T-cell (primary cell): ENCODE measurements around the gene XPO5. TPM values are rescaled to one million over a fixed set of nuclear protein-coding genes. Genes with fewer than 3 reads are reported as not detected.

ENCODE experiments used
- ATAC-seq, 4 experiments: fragments of 200-7000 bp in 3 of 4; fragments of 150-1000 bp in 1 of 4; cut with Tn5 transposase; replicated peaks in 1 of 4; 1 replicate in 3 of 4; 2 replicates in 1 of 4; pipeline ENCODE4 v1.10.0; 2021; ENCODE audit warnings: moderate library complexity in 3 of 4, mild to moderate bottlenecking in 2 of 4, moderate number of reproducible peaks in 1 of 4
- CTCF ChIA-PET, 2 donors: fragments of 300-600 bp; sonication (Branson Sonifier 250); formaldehyde crosslinking; loops; one replicate each; lab custom pipeline; 2022; ENCODE audit warnings: antibody characterized with exemption in 2 of 2; lab: Charles Lee
- POLR2A ChIA-PET, 2 donors: fragments of 300-600 bp; sonication (Branson Sonifier 250); formaldehyde crosslinking; loops; one replicate each; lab custom pipeline; 2022; ENCODE audit warnings: antibody characterized with exemption in 2 of 2; lab: Charles Lee
- DNase-seq, 35 experiments: peaks; one replicate each; pipeline versions ENCODE4 v3.0.0 to v3.0.0-alpha.2; 2013 to 2023
- H3K27ac ChIP-seq: one replicate; pipeline ENCODE4 v1.5.1; 2013; ENCODE audit warnings: low read length
- H3K27me3 ChIP-seq, 2 experiments: replicated peaks in 1 of 2; 1 replicate in 1 of 2; 2 replicates in 1 of 2; pipeline versions ENCODE4 v1.6.1 to v1.7.0; 2013; ENCODE audit warnings: low read length in 1 of 2, mixed read lengths in 1 of 2; ENCODE audit not compliant: control insufficient read depth in 2 of 2, insufficient read depth in 2 of 2; ENCODE audit errors: extremely low read depth in 1 of 2
- H3K36me3 ChIP-seq, 2 donors: 1 replicate in 1 of 2; 2 replicates in 1 of 2; pipeline versions ENCODE4 v1.6.1 to v1.7.0; 2013; ENCODE audit warnings: low read length in 1 of 2; ENCODE audit not compliant: control insufficient read depth in 2 of 2, insufficient read depth in 1 of 2; ENCODE audit errors: extremely low read depth in 1 of 2
- H3K4me1 ChIP-seq, 2 experiments: 1 replicate in 1 of 2; 2 replicates in 1 of 2; pipeline versions ENCODE4 v1.6.1 to v1.7.0; 2013; ENCODE audit warnings: low read length in 2 of 2, mixed read lengths in 1 of 2; ENCODE audit not compliant: insufficient read depth in 2 of 2, control insufficient read depth in 1 of 2; ENCODE audit errors: extremely low read depth in 1 of 2
- H3K4me3 ChIP-seq, 2 donors: 1 replicate in 1 of 2; 2 replicates in 1 of 2; pipeline versions ENCODE4 v1.5.1 to v1.7.0; 2013; ENCODE audit warnings: mild to moderate bottlenecking in 2 of 2, low read length in 1 of 2, moderate library complexity in 1 of 2; ENCODE audit not compliant: control insufficient read depth in 1 of 2; ENCODE audit errors: extremely low read depth in 1 of 2
- H3K9me3 ChIP-seq: 2 replicates; pipeline ENCODE4 v1.7.0; 2013
- H3K27ac Mint-ChIP-seq, 2 donors: one replicate each; pipeline ENCODE4 v1.8.0; 2020 to 2021; ENCODE audit warnings: mild to moderate bottlenecking in 2 of 2, mixed read lengths in 2 of 2
- H3K27me3 Mint-ChIP-seq, 2 donors: one replicate each; pipeline ENCODE4 v1.8.0; 2021 to 2022; ENCODE audit warnings: mixed read lengths in 2 of 2
- H3K36me3 Mint-ChIP-seq: one replicate; pipeline ENCODE4 v1.8.0; 2021; ENCODE audit warnings: mixed read lengths
- H3K4me1 Mint-ChIP-seq, 3 donors: one replicate each; pipeline ENCODE4 v1.8.0; 2020 to 2022; ENCODE audit warnings: mixed read lengths in 3 of 3, mild to moderate bottlenecking in 1 of 3
- H3K4me3 Mint-ChIP-seq, 3 donors: one replicate each; pipeline ENCODE4 v1.8.0; 2020 to 2022; ENCODE audit warnings: mild to moderate bottlenecking in 3 of 3, mixed read lengths in 3 of 3, moderate library complexity in 3 of 3
- H3K9me3 Mint-ChIP-seq, 3 donors: one replicate each; pipeline ENCODE4 v1.8.0; 2020 to 2022; ENCODE audit warnings: mixed read lengths in 3 of 3
- WGBS: methylation state at CpG from one replicate; pipeline ENCODE4 v1.1.5; 2013; ENCODE audit warnings: missing lambda C conversion rate; ENCODE audit not compliant: insufficient coverage; 5-methylcytosine and 5-hydroxymethylcytosine counted together
- total RNA-seq, 35 experiments: library from RNA in 6 of 35; stranded (reverse) in 6 of 35; fragments of 120-200 nt in 1 of 35; gene quantifications; one replicate each; pipeline versions ENCODE4 v1.2.1 to v1.2.4 and lab custom pipeline; 2013 to 2026

The XPO5 gene
- total RNA-seq, 5 donors from 2014 or later (not counting 1 experiment from before 2014, with no cell fraction given): 48.2 to 51.4 (median 50.3) TPM

GRCh38 chr6:43494766-43495165 lies 81.1 kb downstream of the XPO5 start:
- Mint-ChIP-seq H3K27me3 (no peaks in the 10 kb centered on the region), H3K4me1 (peaks cover 36 to 44% (median 36%) of the 10 kb centered on the region in 3 donors), H3K36me3 (peaks cover 20% of the 10 kb centered on the region), H3K4me3 (peak overlapping the region in 1 of 3 donors; percentile 57), H3K9me3 (no peaks in the 10 kb centered on the region), H3K27ac (peak overlapping the region; percentile 90 to 93)
- H3K4me1 ChIP-seq: peaks cover 4 to 36% of the 10 kb centered on the region in 2 experiments
- no peak for DNase-seq
- H3K36me3 ChIP-seq: peaks cover 7 to 29% of the 10 kb centered on the region in 2 donors
- POLR2A ChIA-PET: no interaction called here
- ATAC-seq: no peak
- WGBS: 100% methylated on average over 3 of the region's 4 CpGs
- no peaks in the 10 kb centered on the region for H3K9me3 ChIP-seq
- H3K27me3 ChIP-seq: no peaks in the 10 kb centered on the region
- peak overlapping the region; percentile 53 for H3K27ac ChIP-seq
- H3K4me3 ChIP-seq: no peak overlapping the region
- CTCF ChIA-PET: no interaction called here

- peaks cover 36 to 45% (median 36%) of the 10 kb centered on the region in 3 donors for H3K4me1 Mint-ChIP-seq
- H3K4me3 ChIP-seq: no peak overlapping the region
- DNase-seq (no peak), ATAC-seq (no peak)
- no peak overlapping the region for H3K4me3 Mint-ChIP-seq
- peaks cover 4 to 24% of the 10 kb centered on the region in 2 donors for H3K36me3 ChIP-seq
- peak overlapping the region; percentile 81 to 84 for H3K27ac Mint-ChIP-seq
- H3K27me3 ChIP-seq: no peaks in the 10 kb centered on the region
- ChIA-PET CTCF (interaction anchor here in 1 of 2 donors (0.6 to 1.6 kb wide), 2 partner anchors 11 to 79 kb away, joined by 3 read pairs; no protein-coding TSS in a partner anchor), POLR2A (no interaction called here)
- H3K27me3 Mint-ChIP-seq: no peaks in the 10 kb centered on the region
- H3K27ac ChIP-seq: no peak overlapping the region
- H3K36me3 Mint-ChIP-seq: peaks cover 16% of the 10 kb centered on the region
- peaks cover 4 to 40% of the 10 kb centered on the region in 2 experiments for H3K4me1 ChIP-seq
- no peaks in the 10 kb centered on the region for H3K9me3 Mint-ChIP-seq
- no peaks in the 10 kb centered on the region for H3K9me3 ChIP-seq
- 100% methylated on average over 2 of the region's 6 CpGs for WGBS
Observed at GRCh38 chr6:43494321-43494720, 81.5 kb downstream of the XPO5 start.

GRCh38 chr6:43493833-43494232 lies 82.0 kb downstream of the XPO5 start:
- Mint-ChIP-seq H3K4me1 (peaks cover 36 to 50% (median 36%) of the 10 kb centered on the region in 3 donors), H3K4me3 (no peak overlapping the region), H3K9me3 (no peaks in the 10 kb centered on the region), H3K27ac (peak overlapping the region; percentile 81 to 84), H3K36me3 (peaks cover 11% of the 10 kb centered on the region), H3K27me3 (no peaks in the 10 kb centered on the region)
- ChIA-PET CTCF (interaction anchor here in 1 of 2 donors (0.6 to 1.6 kb wide), 2 partner anchors 11 to 78 kb away, joined by 3 read pairs; no protein-coding TSS in a partner anchor), POLR2A (no interaction called here)
- ATAC-seq: no peak
- DNase-seq: no peak
- Histone ChIP-seq H3K4me1 (peaks cover 4 to 44% of the 10 kb centered on the region in 2 experiments), H3K36me3 (peaks cover 3 to 24% of the 10 kb centered on the region in 2 donors), H3K27ac (no peak overlapping the region), H3K27me3 (no peaks in the 10 kb centered on the region), H3K4me3 (no peak overlapping the region), H3K9me3 (no peaks in the 10 kb centered on the region)
- 94% methylated on average over 2 of the region's 7 CpGs for WGBS

DNA sequence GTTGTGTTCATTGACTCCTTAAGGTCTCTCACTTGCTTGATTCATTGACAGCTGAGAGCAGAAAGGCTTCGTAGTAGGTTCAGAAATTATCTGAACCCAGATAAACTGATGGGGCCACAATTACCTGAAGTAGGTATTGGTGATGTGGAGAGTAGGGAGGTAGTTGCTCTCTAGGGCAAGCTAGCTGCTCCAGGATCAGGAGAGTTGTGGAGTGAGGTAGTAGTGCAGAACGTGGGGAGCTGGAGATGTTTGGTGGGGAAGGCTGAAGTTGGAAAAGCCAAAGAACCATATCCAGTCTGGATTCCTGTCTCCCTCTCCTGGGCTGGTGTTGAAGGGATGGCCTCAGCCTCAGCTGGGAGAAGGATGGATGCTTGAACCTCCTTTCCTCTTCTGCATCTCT lies 82.6 kb downstream of the XPO5 start:
- Histone ChIP-seq H3K27me3 (no peaks in the 10 kb centered on the region), H3K36me3 (peaks cover 3 to 19% of the 10 kb centered on the region in 2 donors), H3K9me3 (no peaks in the 10 kb centered on the region), H3K4me1 (peaks cover 4 to 44% of the 10 kb centered on the region in 2 experiments), H3K4me3 (no peak overlapping the region), H3K27ac (no peak overlapping the region)
- 100% methylated on average over 1 of the region's 2 CpGs for WGBS
- no peak overlapping the region for H3K4me3 Mint-ChIP-seq
- no peak for DNase-seq
- peaks cover 36 to 54% (median 41%) of the 10 kb centered on the region in 3 donors for H3K4me1 Mint-ChIP-seq
- ChIA-PET CTCF (interaction anchor here (0.6 to 1.6 kb wide), 3 partner anchors 12 to 64 kb away, joined by 3 to 4 read pairs (median 3); no protein-coding TSS in a partner anchor), POLR2A (interaction anchor here in 1 of 2 donors (1.3 kb wide), 1 partner anchor 15 kb away, joined by 3 read pairs; no protein-coding TSS in a partner anchor)
- no peak for ATAC-seq
- H3K9me3 Mint-ChIP-seq: no peaks in the 10 kb centered on the region
- H3K36me3 Mint-ChIP-seq: peaks cover 9% of the 10 kb centered on the region
- no peaks in the 10 kb centered on the region for H3K27me3 Mint-ChIP-seq
- H3K27ac Mint-ChIP-seq: peak overlapping the region; percentile 24 to 81

GRCh38 chr6:43492673-43493072 lies 83.2 kb downstream of the XPO5 start:
- Histone ChIP-seq H3K27ac (no peak overlapping the region), H3K4me3 (no peak overlapping the region), H3K9me3 (no peaks in the 10 kb centered on the region), H3K4me1 (peaks cover 4 to 44% of the 10 kb centered on the region in 2 experiments), H3K36me3 (peaks cover 3 to 16% of the 10 kb centered on the region in 2 donors), H3K27me3 (no peaks in the 10 kb centered on the region)
- Mint-ChIP-seq H3K36me3 (peaks cover 9% of the 10 kb centered on the region), H3K4me3 (no peak overlapping the region), H3K9me3 (no peaks in the 10 kb centered on the region), H3K4me1 (peaks cover 36 to 56% (median 43%) of the 10 kb centered on the region in 3 donors), H3K27ac (no peak overlapping the region), H3K27me3 (no peaks in the 10 kb centered on the region)
- CTCF ChIA-PET: interaction anchor here (0.6 to 1.6 kb wide), 4 partner anchors 12 to 65 kb away, joined by 3 to 4 read pairs (median 3); no protein-coding TSS in a partner anchor
- no peak for ATAC-seq
- POLR2A ChIA-PET: interaction anchor here in 1 of 2 donors (1.3 kb wide), 1 partner anchor 15 kb away, joined by 3 read pairs; no protein-coding TSS in a partner anchor
- WGBS: 100% methylated on average over 1 of the region's 3 CpGs
- no peak for DNase-seq

DNA sequence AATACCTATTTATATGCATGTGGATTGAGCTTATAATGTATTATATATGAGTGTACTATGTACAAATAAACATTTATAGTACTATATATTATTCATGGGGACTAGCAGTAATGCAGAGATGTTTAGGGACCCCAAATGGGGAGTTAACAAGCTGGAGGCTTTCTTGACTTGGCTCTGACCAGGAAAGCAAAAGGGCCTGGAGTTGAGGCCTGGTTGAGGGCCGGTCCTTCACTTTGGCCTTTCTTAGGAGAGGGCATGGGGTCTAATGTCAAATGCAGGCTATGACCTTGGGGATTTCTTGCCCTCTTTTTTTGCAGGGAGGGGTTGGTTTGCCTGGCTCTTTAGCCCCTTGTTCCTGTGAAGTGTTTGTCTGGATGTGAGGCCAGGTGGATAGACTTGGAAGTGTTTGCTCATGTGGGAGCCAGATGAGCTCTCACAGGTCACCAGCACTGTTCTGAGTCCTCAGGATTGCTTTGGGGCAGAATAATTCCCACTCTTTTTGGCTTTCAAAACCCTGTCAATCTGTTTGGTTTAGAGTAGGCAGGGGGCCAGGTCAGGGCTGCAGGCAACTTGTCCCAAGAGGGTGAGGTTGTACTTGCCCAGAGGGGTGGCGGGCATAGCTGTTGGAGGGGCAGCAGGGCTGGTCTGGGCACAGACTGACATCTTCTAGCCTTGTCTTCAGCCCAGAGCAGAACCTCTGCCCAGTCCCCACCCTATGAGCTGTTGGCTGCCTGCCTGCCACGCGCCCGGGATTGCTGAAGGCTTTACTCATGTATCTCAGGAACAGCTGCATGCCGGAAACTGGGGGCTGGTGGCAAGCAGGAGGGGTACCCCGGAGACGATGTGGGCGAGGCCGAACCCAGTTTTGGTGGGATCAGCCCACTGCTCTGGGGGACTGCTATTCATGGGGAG lies 83.8 kb downstream of the XPO5 start:
- H3K36me3 Mint-ChIP-seq: peaks cover 9% of the 10 kb centered on the region
- 100% methylated on average over 10 of the region's 10 CpGs for WGBS
- H3K9me3 Mint-ChIP-seq: no peaks in the 10 kb centered on the region
- Histone ChIP-seq H3K4me1 (peaks cover 4 to 44% of the 10 kb centered on the region in 2 experiments), H3K9me3 (no peaks in the 10 kb centered on the region), H3K27ac (no peak overlapping the region), H3K36me3 (peaks cover 3 to 15% of the 10 kb centered on the region in 2 donors), H3K4me3 (no peak overlapping the region), H3K27me3 (no peaks in the 10 kb centered on the region)
- ChIA-PET CTCF (interaction anchor here in 1 of 2 donors (0.6 to 1.2 kb wide), 2 partner anchors 11 to 57 kb away, joined by 3 to 4 read pairs; no protein-coding TSS in a partner anchor), POLR2A (interaction anchor here in 1 of 2 donors (1.3 kb wide), 1 partner anchor 14 kb away, joined by 3 read pairs; no protein-coding TSS in a partner anchor)
- H3K27ac Mint-ChIP-seq: no peak overlapping the region
- no peaks in the 10 kb centered on the region for H3K27me3 Mint-ChIP-seq
- no peak for DNase-seq
- no peak overlapping the region for H3K4me3 Mint-ChIP-seq
- ATAC-seq: no peak
- H3K4me1 Mint-ChIP-seq: peaks cover 36 to 56% (median 43%) of the 10 kb centered on the region in 3 donors
